SK-N-SH treated with all-trans-retinoic acid at 6 μM for 48 hours (cell line): ENCODE data around the gene CDH24.

Experiments used
- ARNTL ChIP-seq: fragments of 450-650 bp; formaldehyde crosslinking; IDR thresholded peaks from 2 replicates; pipeline ENCODE4 v1.5.0; 2020; ENCODE audit warnings: low read depth, mild to moderate bottlenecking, moderate library complexity, borderline replicate concordance
- ESRRG ChIP-seq: fragments of 250-450 bp; sonication (Bioruptor Pico); IDR thresholded peaks from 2 replicates; pipeline ENCODE4 v1.6.1; 2021; ENCODE audit warnings: mild to moderate bottlenecking
- ISL1 ChIP-seq: fragments of 250-450 bp; sonication (Bioruptor Pico); IDR thresholded peaks from 2 replicates; pipeline ENCODE4 v2.1.2; 2022; ENCODE audit warnings: mild to moderate bottlenecking, moderate library complexity
- OSR1 ChIP-seq: fragments of 250-450 bp; sonication (Bioruptor Pico); IDR thresholded peaks from 2 replicates; pipeline ENCODE4 v1.8.0; 2022; ENCODE audit warnings: moderate library complexity, mild to moderate bottlenecking, inconsistent platforms
- TSHZ2 ChIP-seq: fragments of 250-450 bp; sonication (Bioruptor Pico); IDR thresholded peaks from 2 replicates; pipeline ENCODE4 v1.5.0; 2020; ENCODE audit warnings: mild to moderate bottlenecking, moderate library complexity
- ZNF565 ChIP-seq: fragments of 450-650 bp; formaldehyde crosslinking; conservative IDR thresholded peaks from 2 replicates; pipeline ENCODE4 v1.5.0; 2020; ENCODE audit warnings: low read depth, mild to moderate bottlenecking, moderate library complexity
- ZNF70 ChIP-seq: fragments of 450-650 bp; formaldehyde crosslinking; IDR thresholded peaks from 2 replicates; pipeline ENCODE4 v1.5.0; 2020; ENCODE audit warnings: mild to moderate bottlenecking, moderate library complexity
- ZNF8 ChIP-seq: fragments of 450-650 bp; formaldehyde crosslinking; IDR thresholded peaks from 2 replicates; pipeline ENCODE4 v1.5.0; 2020; ENCODE audit warnings: mild to moderate bottlenecking, moderate library complexity
- TF ChIP-seq, protein P1 (sequence below): fragments of 250-450 bp; sonication (Bioruptor Pico); IDR thresholded peaks from 2 replicates; pipeline ENCODE4 v1.8.0; 2021; ENCODE audit warnings: low read depth, mild to moderate bottlenecking, moderate library complexity, borderline replicate concordance

DNA sequence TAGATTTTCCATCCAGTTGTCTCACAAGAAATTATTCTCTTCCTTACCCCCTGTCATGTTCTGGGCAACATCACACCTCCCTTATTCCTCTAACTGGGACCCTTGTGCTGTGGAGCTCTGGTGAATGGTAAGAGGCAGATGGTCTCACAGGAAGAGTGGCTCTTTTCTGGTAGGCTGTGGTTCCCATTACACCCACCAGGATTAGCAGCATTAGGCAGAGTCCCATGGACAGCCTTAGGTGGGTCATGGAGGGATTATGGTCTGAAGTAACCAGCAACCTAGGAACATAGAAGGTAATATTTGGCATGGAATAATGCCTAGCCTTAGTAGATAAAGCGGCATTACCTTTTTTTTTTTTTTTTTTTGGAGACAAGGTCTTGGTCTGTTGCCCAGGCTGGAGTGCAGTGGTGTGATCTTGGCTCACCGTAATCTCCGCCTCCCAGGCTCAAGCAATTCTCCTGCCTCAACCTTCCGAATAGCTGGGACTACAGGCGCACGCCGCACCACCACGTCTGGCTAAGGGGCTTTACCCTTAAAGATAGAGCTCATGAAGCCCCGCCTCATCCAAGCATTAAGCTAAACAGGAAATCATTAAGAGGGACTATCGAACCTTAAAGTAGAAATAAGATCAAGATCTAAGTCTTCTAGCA, 42.0 kb upstream of the CDH24 start:
- TF ChIP-seq OSR1 (CRISPR knock-in tag): no peak
- no peak for TF ChIP-seq ARNTL (CRISPR knock-in tag)
- TF ChIP-seq TSHZ2 (CRISPR knock-in tag): no peak
- no peak for TF ChIP-seq ZNF70 (CRISPR knock-in tag)
- TF ChIP-seq, protein P1, sequence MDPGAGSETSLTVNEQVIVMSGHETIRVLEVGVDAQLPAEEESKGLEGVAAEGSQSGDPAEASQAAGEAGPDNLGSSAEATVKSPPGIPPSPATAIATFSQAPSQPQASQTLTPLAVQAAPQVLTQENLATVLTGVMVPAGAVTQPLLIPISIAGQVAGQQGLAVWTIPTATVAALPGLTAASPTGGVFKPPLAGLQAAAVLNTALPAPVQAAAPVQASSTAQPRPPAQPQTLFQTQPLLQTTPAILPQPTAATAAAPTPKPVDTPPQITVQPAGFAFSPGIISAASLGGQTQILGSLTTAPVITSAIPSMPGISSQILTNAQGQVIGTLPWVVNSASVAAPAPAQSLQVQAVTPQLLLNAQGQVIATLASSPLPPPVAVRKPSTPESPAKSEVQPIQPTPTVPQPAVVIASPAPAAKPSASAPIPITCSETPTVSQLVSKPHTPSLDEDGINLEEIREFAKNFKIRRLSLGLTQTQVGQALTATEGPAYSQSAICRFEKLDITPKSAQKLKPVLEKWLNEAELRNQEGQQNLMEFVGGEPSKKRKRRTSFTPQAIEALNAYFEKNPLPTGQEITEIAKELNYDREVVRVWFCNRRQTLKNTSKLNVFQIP (CRISPR knock-in tag): no peak
- TF ChIP-seq ZNF565 (CRISPR knock-in tag): no peak
- no peak for TF ChIP-seq ZNF8 (CRISPR knock-in tag)
- no peak for TF ChIP-seq ESRRG (CRISPR knock-in tag)
- no peak for TF ChIP-seq ISL1 (CRISPR knock-in tag)
